Mesenchymal stem cell (in vitro differentiated cells and primary cell): ENCODE data around the gene GPR45. TPM values are rescaled to one million over a fixed set of nuclear protein-coding genes. Genes with fewer than 3 reads are reported as not detected.
A peak's percentile ranks its signal among the peaks of the same experiment; 100 is the strongest.

ENCODE experiments used
- DNase-seq: peaks from one replicate; pipeline ENCODE4 v3.0.0-alpha.2; 2013
- H2AFZ ChIP-seq: one replicate; pipeline ENCODE4 v1.6.1; 2013; ENCODE audit warnings: low read depth, mild to moderate bottlenecking, control low read depth, inconsistent platforms, low read length, moderate library complexity
- H2AK5ac ChIP-seq: 2 replicates; pipeline ENCODE4 v1.6.1; 2013; ENCODE audit warnings: low read length, moderate library complexity, mild to moderate bottlenecking, inconsistent platforms; ENCODE audit not compliant: severe bottlenecking
- H2BK120ac ChIP-seq: one replicate; pipeline ENCODE4 v1.6.1; 2013; ENCODE audit warnings: low read depth, mild to moderate bottlenecking, inconsistent platforms, low read length, moderate library complexity
- H2BK12ac ChIP-seq, 2 experiments: one replicate each; pipeline ENCODE4 v1.6.1; 2013; ENCODE audit warnings: inconsistent platforms in 2 of 2, low read length in 2 of 2, mild to moderate bottlenecking in 2 of 2, moderate library complexity in 2 of 2, control low read depth in 1 of 2
- H2BK15ac ChIP-seq: one replicate; pipeline ENCODE4 v1.6.1; 2013; ENCODE audit warnings: mild to moderate bottlenecking, low read depth, inconsistent platforms; ENCODE audit not compliant: poor library complexity, severe bottlenecking
- H2BK5ac ChIP-seq: 2 replicates; pipeline ENCODE4 v1.6.1; 2013; ENCODE audit warnings: low read depth, mild to moderate bottlenecking, low read length, control low read depth, inconsistent platforms; ENCODE audit not compliant: poor library complexity, severe bottlenecking
- H3K14ac ChIP-seq, 2 experiments: one replicate each; pipeline ENCODE4 v1.6.1; 2013; ENCODE audit warnings: inconsistent platforms in 2 of 2, low read length in 2 of 2, control low read depth in 1 of 2, mild to moderate bottlenecking in 1 of 2, moderate library complexity in 1 of 2
- H3K18ac ChIP-seq, 2 experiments: one replicate each; pipeline ENCODE4 v1.6.1; 2013; ENCODE audit warnings: inconsistent platforms in 2 of 2, low read length in 2 of 2, control low read depth in 1 of 2, low read depth in 1 of 2, mild to moderate bottlenecking in 1 of 2
- H3K23ac ChIP-seq, 2 experiments: one replicate each; pipeline ENCODE4 v1.6.1; 2013; ENCODE audit warnings: inconsistent platforms in 2 of 2, low read length in 2 of 2, mild to moderate bottlenecking in 2 of 2, moderate library complexity in 2 of 2, control low read depth in 1 of 2
- H3K27ac ChIP-seq: 2 replicates; pipeline ENCODE4 v1.5.1; 2013; ENCODE audit warnings: mild to moderate bottlenecking, moderate library complexity, low read length, control low read depth, inconsistent platforms; ENCODE audit not compliant: poor library complexity, severe bottlenecking
- H3K27me3 ChIP-seq, 2 experiments: 2 replicates each; pipeline versions ENCODE4 v1.6.1 to v1.7.0; 2013; ENCODE audit warnings: low read length in 2 of 2, mild to moderate bottlenecking in 2 of 2, moderate library complexity in 2 of 2, control low read depth in 1 of 2, inconsistent platforms in 1 of 2; ENCODE audit not compliant: control insufficient read depth in 1 of 2, insufficient read depth in 1 of 2
- H3K36me3 ChIP-seq, 2 experiments: 2 replicates each; pipeline versions ENCODE4 v1.6.1 to v1.7.0; 2013; ENCODE audit warnings: low read length in 2 of 2, control low read depth in 1 of 2, inconsistent platforms in 1 of 2, low read depth in 1 of 2, mild to moderate bottlenecking in 1 of 2; ENCODE audit not compliant: insufficient read depth in 2 of 2, control insufficient read depth in 1 of 2
- H3K4ac ChIP-seq, 2 experiments: one replicate each; pipeline ENCODE4 v1.6.1; 2013; ENCODE audit warnings: inconsistent platforms in 2 of 2, low read length in 2 of 2, mild to moderate bottlenecking in 2 of 2, moderate library complexity in 2 of 2, control low read depth in 1 of 2, low read depth in 1 of 2
- H3K4me1 ChIP-seq: 2 replicates; pipeline ENCODE4 v1.6.1; 2013; ENCODE audit warnings: low read depth, low read length, control low read depth; ENCODE audit not compliant: control insufficient read depth, insufficient read depth
- H3K4me2 ChIP-seq: 2 replicates; pipeline ENCODE4 v1.6.1; 2013; ENCODE audit warnings: low read length, mild to moderate bottlenecking, inconsistent platforms; ENCODE audit not compliant: poor library complexity, severe bottlenecking
- H3K4me3 ChIP-seq, 2 experiments: 2 replicates each; pipeline versions ENCODE4 v1.5.1 to v1.7.0; 2013; ENCODE audit warnings: low read length in 2 of 2, mild to moderate bottlenecking in 2 of 2, control low read depth in 1 of 2, low read depth in 1 of 2; ENCODE audit not compliant: insufficient read depth in 1 of 2
- H3K79me1 ChIP-seq: replicated peaks from 2 replicates; pipeline ENCODE4 v1.6.1; 2013; ENCODE audit warnings: mild to moderate bottlenecking, control low read depth, low read length, inconsistent platforms; ENCODE audit not compliant: poor library complexity, severe bottlenecking
- H3K9ac ChIP-seq: 2 replicates; pipeline ENCODE4 v1.7.0; 2013; ENCODE audit warnings: mild to moderate bottlenecking, low read length, moderate library complexity
- H3K9me3 ChIP-seq: 2 replicates; pipeline ENCODE4 v1.7.0; 2013; ENCODE audit warnings: mild to moderate bottlenecking, low read length; ENCODE audit not compliant: control insufficient read depth
- H4K8ac ChIP-seq: one replicate; pipeline ENCODE4 v1.6.1; 2013; ENCODE audit warnings: inconsistent platforms, mild to moderate bottlenecking, low read length, moderate library complexity
- H4K91ac ChIP-seq: one replicate; pipeline ENCODE4 v1.6.1; 2013; ENCODE audit warnings: mild to moderate bottlenecking, low read length, inconsistent platforms
- WGBS: methylation state at CpG from one replicate; pipeline ENCODE4 v1.1.7; 2013; ENCODE audit warnings: mixed read lengths; 5-methylcytosine and 5-hydroxymethylcytosine counted together
- polyA plus RNA-seq, 2 experiments: library from polyadenylated mRNA; stranded (reverse); fragments of 200-250 nt; gene quantifications; one replicate each; pipeline ENCODE4 v1.2.3, GENCODE V29; 2013

Gene GPR45
- 0.04 TPM for polyA plus RNA-seq (2013, experiment 1 of 2)
- 0.04 TPM for polyA plus RNA-seq (2013, experiment 2 of 2)

- DNase-seq = no peak
- peak within 1 kb of the TSS in 1 of 2 experiments; percentile 5 for H3K4me3 ChIP-seq
These were observed at the start of gene GPR45 for GRCh38 chr2:105241443-105241842. Gene GPR45 (plus strand): TSS chr2:105241743. CDS start chr2:105241859, 116 bp downstream.

GRCh38 chr2:105194022-105194675 lies 47.4 kb upstream of the GPR45 start:
- no peak overlapping the region for H3K14ac ChIP-seq
- H3K23ac ChIP-seq = no peak overlapping the region
- H2BK5ac ChIP-seq = no peak overlapping the region
- peaks cover 9% of the 10 kb centered on the region for H3K9me3 ChIP-seq
- H2AFZ ChIP-seq = no peak overlapping the region
- no peaks in the 10 kb centered on the region for H3K36me3 ChIP-seq
- no peak overlapping the region for H2BK12ac ChIP-seq
- H3K27me3 ChIP-seq = peaks cover 19 to 30% of the 10 kb centered on the region in 2 experiments
- H4K8ac ChIP-seq = no peak overlapping the region
- no peak overlapping the region for H3K4me2 ChIP-seq
- no peak overlapping the region for H4K91ac ChIP-seq
- H3K4ac ChIP-seq = no peak overlapping the region
- no peak overlapping the region for H3K4me3 ChIP-seq
- DNase-seq = no peak
- no peak overlapping the region for H2AK5ac ChIP-seq
- H3K27ac ChIP-seq = no peak overlapping the region
- H3K4me1 ChIP-seq = no peaks in the 10 kb centered on the region
- no peak overlapping the region for H2BK15ac ChIP-seq
- H3K18ac ChIP-seq = no peak overlapping the region
- H2BK120ac ChIP-seq = no peak overlapping the region
- H3K79me1 ChIP-seq = no peaks in the 10 kb centered on the region
- H3K9ac ChIP-seq = no peak overlapping the region
- 67% methylated on average over 14 of the region's 14 CpGs for WGBS

More at GRCh38 chr2:105241443-105241842, at the start of gene GPR45:
- Histone ChIP-seq H2BK12ac (no peak within 1 kb of the TSS), H3K4me1 (peaks cover 13% of the 10 kb centered on the region), H3K9ac (no peak within 1 kb of the TSS), H3K27me3 (peaks cover 0 to 5% of the 10 kb centered on the region in 2 experiments), H2BK5ac (peak within 1 kb of the TSS; percentile 94), H2BK15ac (no peak within 1 kb of the TSS), H3K4me2 (no peak within 1 kb of the TSS), H3K14ac (no peak within 1 kb of the TSS), H3K27ac (peak within 1 kb of the TSS; percentile 96), H2BK120ac (no peak within 1 kb of the TSS), H2AFZ (no peak within 1 kb of the TSS), H3K23ac (no peak within 1 kb of the TSS), H3K9me3 (no peaks in the 10 kb centered on the region), H3K36me3 (peaks cover 0 to 9% of the 10 kb centered on the region in 2 experiments), H4K91ac (no peak within 1 kb of the TSS), H4K8ac (no peak within 1 kb of the TSS), H2AK5ac (peak within 1 kb of the TSS; percentile 97), H3K79me1 (no peaks in the 10 kb centered on the region), H3K18ac (no peak within 1 kb of the TSS), H3K4ac (no peak within 1 kb of the TSS)
- WGBS = 92% methylated on average over 10 of the region's 10 CpGs

GRCh38 chr2:105196651-105197050 lies 44.9 kb upstream of the GPR45 start:
- no peak overlapping the region for H3K23ac ChIP-seq
- H2BK120ac ChIP-seq = no peak overlapping the region

GRCh38 chr2:105215586-105216192 lies 25.9 kb upstream of the GPR45 start:
- Histone ChIP-seq H3K36me3 (no peaks in the 10 kb centered on the region), H3K14ac (no peak overlapping the region), H2AK5ac (no peak overlapping the region), H3K18ac (no peak overlapping the region), H4K91ac (no peak overlapping the region), H3K4me3 (no peak overlapping the region), H3K9ac (no peak overlapping the region), H2BK15ac (no peak overlapping the region), H2BK12ac (no peak overlapping the region), H3K9me3 (no peaks in the 10 kb centered on the region), H3K4me2 (no peak overlapping the region), H3K27me3 (peaks cover 6 to 11% of the 10 kb centered on the region in 2 experiments), H3K4me1 (no peaks in the 10 kb centered on the region), H2AFZ (no peak overlapping the region), H4K8ac (no peak overlapping the region), H2BK120ac (no peak overlapping the region), H3K23ac (no peak overlapping the region), H3K4ac (no peak overlapping the region), H3K79me1 (no peaks in the 10 kb centered on the region), H2BK5ac (no peak overlapping the region), H3K27ac (no peak overlapping the region)
- 46% methylated on average over 4 of the region's 5 CpGs for WGBS
- no peak for DNase-seq

More at GRCh38 chr2:105196651-105197050, 44.9 kb upstream of the GPR45 start:
- Histone ChIP-seq H3K9me3 (no peaks in the 10 kb centered on the region), H4K91ac (no peak overlapping the region), H3K4ac (no peak overlapping the region), H3K79me1 (no peaks in the 10 kb centered on the region), H4K8ac (no peak overlapping the region), H3K14ac (no peak overlapping the region), H3K4me2 (no peak overlapping the region), H2BK15ac (no peak overlapping the region), H3K36me3 (no peaks in the 10 kb centered on the region), H3K27ac (no peak overlapping the region), H2AK5ac (no peak overlapping the region), H3K9ac (no peak overlapping the region), H2BK5ac (no peak overlapping the region), H3K18ac (no peak overlapping the region), H3K27me3 (peaks cover 17 to 30% of the 10 kb centered on the region in 2 experiments), H2BK12ac (no peak overlapping the region), H2AFZ (no peak overlapping the region), H3K4me1 (no peaks in the 10 kb centered on the region), H3K4me3 (no peak overlapping the region)
- WGBS = 88% methylated on average over 4 of the region's 4 CpGs
- no peak for DNase-seq
